ES-I3 (cell line): ENCODE measurements around the gene FAM221A.
"Not testable (repeated sequence)": the region's sequence is repeated elsewhere in the genome, so short reads cannot be mapped to it uniquely, and the experiment has no call there.

ENCODE experiments used
- H3K36me3 ChIP-seq: 2 replicates; pipeline ENCODE4 v1.6.1; 2013; ENCODE audit warnings: mild to moderate bottlenecking, low read length, control low read depth, moderate library complexity; ENCODE audit not compliant: insufficient read depth
- H3K4me1 ChIP-seq: 2 replicates; pipeline ENCODE4 v1.6.1; 2013; ENCODE audit warnings: mild to moderate bottlenecking, control low read depth, low read length; ENCODE audit not compliant: insufficient read depth
- H3K9ac ChIP-seq: 2 replicates; pipeline ENCODE4 v1.6.1; 2013; ENCODE audit warnings: low read depth, mild to moderate bottlenecking, low read length, moderate library complexity
- H3K9me3 ChIP-seq: 2 replicates; pipeline ENCODE4 v1.6.1; 2013; ENCODE audit warnings: mild to moderate bottlenecking, low read length, moderate library complexity; ENCODE audit not compliant: control insufficient read depth, insufficient read depth

Gene FAM221A

GRCh38 chr7:23684041-23684440 lies 4.0 kb downstream of the FAM221A start:
- not testable (repeated sequence) for H3K9me3 ChIP-seq, H3K9ac ChIP-seq, H3K36me3 ChIP-seq, H3K4me1 ChIP-seq

DNA sequence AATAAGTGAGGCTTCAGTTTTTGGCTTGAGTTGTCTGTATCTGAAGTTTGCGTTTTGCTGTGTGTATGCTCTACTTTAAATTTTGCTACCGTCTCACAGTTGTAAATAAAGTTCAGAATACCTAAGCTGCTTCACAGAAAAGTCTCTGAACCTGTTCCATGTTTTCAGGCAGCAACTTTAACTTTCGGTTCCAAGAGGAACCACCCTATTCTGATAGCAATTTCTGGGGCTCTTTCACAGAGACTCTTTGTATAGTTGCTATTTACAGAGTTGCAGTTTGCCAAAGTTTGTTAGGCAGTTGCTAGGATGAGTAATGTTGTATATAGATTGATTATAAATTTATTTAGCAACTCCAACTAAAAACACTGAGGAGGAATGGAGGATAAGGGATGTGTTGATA lies 5.7 kb downstream of the FAM221A start:
- H3K36me3 ChIP-seq, result no peaks in the 10 kb centered on the region; the same call in 1 of the 2 replicates
- no peaks in the 10 kb centered on the region for H3K9me3 ChIP-seq
- H3K9ac ChIP-seq, result no peak overlapping the region
- 0 out of 2 replicates have a peak, but pooled peaks cover 4% of the 10 kb centered on the region for H3K4me1 ChIP-seq

- H3K9me3 ChIP-seq, result no peaks in the 10 kb centered on the region
- H3K36me3 ChIP-seq, result no peaks in the 10 kb centered on the region; the same call in 1 of the 2 replicates
- H3K4me1 ChIP-seq, result 0 out of 2 replicates have a peak, but pooled peaks cover 4% of the 10 kb centered on the region
- H3K9ac ChIP-seq, result no peak overlapping the region
Measured at GRCh38 chr7:23687011-23687410, 7.0 kb downstream of the FAM221A start.

DNA sequence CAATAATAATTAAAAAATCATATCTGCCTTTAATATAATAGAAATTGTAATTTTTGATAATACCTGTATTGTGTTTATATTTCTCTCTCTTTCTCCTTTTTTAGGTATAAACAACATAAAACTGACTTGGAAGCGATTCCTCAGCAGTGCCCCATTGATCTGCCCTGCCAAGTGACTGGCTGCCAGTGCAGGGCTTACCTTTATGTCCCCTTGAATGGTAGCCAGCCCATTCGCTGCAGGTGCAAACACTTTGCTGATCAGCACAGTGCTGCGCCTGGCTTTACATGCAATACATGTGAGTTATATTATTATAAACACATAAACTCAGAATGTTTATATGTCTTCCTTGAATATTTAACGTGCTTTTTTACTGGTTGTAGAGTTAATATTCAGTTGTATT lies 9.2 kb downstream of the FAM221A start:
- no peaks in the 10 kb centered on the region for H3K9me3 ChIP-seq
- no peaks in the 10 kb centered on the region for H3K36me3 ChIP-seq
- H3K4me1 ChIP-seq, result 0 out of 2 replicates have a peak, but pooled peaks cover 4% of the 10 kb centered on the region
- H3K9ac ChIP-seq, result no peak overlapping the region

DNA sequence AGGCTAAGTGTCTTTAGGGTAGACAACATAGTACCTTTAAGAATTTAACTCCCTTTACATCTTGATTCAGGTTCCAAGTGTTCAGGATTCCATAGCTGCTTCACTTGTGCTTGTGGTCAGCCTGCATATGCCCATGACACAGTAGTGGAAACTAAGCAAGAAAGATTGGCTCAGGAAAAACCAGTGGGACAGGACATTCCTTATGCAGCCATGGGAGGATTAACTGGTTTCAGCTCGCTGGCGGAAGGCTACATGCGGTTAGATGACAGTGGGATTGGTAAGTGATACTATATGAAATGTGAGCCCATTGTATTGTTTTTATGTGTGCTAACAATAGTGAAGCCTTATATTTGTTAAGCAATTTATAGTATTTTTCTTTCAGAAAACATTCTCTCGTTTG lies 11.3 kb downstream of the FAM221A start:
- Histone ChIP-seq H3K4me1 (no peaks in the 10 kb centered on the region), H3K9me3 (no peaks in the 10 kb centered on the region), H3K9ac (no peak overlapping the region), H3K36me3 (no peaks in the 10 kb centered on the region)

DNA sequence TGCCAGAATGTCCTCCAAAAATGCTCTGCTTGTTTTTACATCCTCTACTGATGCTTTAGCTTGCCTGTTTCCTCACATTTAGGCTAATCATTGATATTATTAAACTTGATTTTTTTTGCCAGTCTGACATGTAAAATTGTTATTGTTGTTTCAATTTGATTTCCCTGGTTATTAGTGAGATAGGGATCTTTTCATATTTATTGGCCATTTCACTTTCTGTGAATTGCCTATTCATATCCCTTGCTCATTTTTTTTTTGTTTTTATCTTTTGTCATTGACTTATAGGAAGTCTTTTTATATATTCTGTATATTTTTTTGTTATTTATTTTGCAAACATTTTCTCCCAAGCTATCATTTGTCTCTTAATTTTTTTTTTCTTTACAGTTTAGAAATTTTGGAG lies 13.2 kb downstream of the FAM221A start:
- no peaks in the 10 kb centered on the region for H3K9me3 ChIP-seq
- no peaks in the 10 kb centered on the region for H3K36me3 ChIP-seq

GRCh38 chr7:23696916-23697441 lies 17.0 kb downstream of the FAM221A start:
- Histone ChIP-seq H3K9ac (no peak overlapping the region), H3K4me1 (no peaks in the 10 kb centered on the region), H3K9me3 (no peaks in the 10 kb centered on the region), H3K36me3 (no peaks in the 10 kb centered on the region)

More for the DNA sequence above, 13.2 kb downstream of the FAM221A start:
- H3K4me1 ChIP-seq, result no peaks in the 10 kb centered on the region
- no peak overlapping the region for H3K9ac ChIP-seq

- Histone ChIP-seq H3K4me1 (no peaks in the 10 kb centered on the region), H3K36me3 (no peaks in the 10 kb centered on the region; the same call in 1 of the 2 replicates), H3K9me3 (no peaks in the 10 kb centered on the region), H3K9ac (no peak overlapping the region)
Measured at GRCh38 chr7:23698822-23699221, 18.8 kb downstream of the FAM221A start.

DNA sequence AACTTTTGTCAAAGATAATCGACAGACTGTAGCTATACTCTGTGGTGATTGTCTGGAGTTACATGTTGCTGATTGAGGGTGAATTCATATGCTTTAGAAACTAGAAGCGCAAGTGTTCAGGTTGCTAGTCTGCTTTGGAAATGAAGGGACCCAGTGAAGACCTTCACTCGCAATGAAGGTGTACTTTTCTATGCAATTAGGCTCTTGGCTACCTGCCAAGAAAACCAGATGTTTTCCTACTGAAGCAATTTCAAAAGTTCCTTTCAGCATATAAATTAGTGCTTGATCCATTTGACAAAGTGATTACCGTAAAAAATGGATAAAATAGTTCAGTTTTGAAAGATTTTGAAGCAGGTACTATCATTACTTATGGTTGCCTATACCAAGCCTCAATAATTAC lies 20.0 kb downstream of the FAM221A start:
- no peaks in the 10 kb centered on the region for H3K4me1 ChIP-seq
- no peak overlapping the region for H3K9ac ChIP-seq
- H3K9me3 ChIP-seq, result 0 out of 2 replicates have a peak, but pooled peaks cover 4% of the 10 kb centered on the region
- no peaks in the 10 kb centered on the region; the same call in 1 of the 2 replicates for H3K36me3 ChIP-seq

DNA sequence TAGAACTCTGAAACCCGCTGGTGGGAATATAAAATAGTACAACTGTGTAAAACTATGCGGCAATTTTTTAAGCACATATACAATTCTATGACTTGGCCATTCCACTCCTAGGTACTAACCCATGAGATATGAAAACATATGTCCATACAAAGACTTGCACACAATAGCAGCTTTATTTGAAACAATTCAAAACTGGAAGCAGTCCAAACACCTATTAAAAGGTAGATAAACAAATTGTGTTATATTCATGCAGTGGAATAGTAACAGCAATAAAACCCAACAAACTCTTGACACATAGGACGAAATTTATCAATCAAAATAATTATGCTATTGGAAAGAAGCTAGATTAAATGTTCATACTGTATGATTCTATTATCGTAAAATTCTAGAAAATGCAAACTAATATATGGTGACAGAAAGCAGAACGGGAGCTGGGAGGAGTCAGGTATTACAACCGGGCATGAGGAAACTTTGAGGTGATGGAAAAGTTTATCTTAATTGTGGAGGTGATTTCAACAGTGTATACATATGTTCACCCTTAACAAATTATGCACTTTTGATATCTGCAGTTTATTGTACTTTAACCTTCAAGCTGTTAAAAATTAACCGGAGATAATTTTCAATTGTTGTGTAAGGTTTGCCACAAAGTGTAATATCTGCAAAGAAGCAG lies 29.2 kb downstream of the FAM221A start:
- peaks cover 12% of the 10 kb centered on the region for H3K9me3 ChIP-seq
- H3K4me1 ChIP-seq, result no peaks in the 10 kb centered on the region
- H3K9ac ChIP-seq, result no peak overlapping the region
- H3K36me3 ChIP-seq, result no peaks in the 10 kb centered on the region; the same call in 1 of the 2 replicates

DNA sequence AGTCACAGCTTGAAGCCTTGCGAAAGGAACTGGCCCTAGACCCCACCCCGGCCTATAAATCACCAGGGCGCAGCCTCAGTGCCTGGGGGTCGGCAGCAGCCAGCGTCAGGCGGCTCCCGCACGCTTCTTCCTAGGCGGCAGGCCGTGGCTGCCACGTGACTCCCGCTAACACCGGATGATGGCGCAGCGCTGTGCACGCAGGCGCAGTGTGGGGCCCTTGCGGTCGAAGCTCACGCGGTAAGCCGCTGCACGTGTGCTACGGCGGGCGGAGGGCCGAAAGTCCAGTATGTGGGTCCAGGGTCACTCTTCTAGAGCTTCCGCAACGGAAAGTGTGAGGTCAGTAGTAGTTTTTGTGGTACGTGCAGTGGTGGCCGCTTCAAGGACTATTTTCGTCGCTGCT lies 30.0 kb downstream of the FAM221A start, which contains the start of gene STK31:
TSS of gene STK31 (plus strand) at position 220 of the 400 bp plus-strand sequence. CDS start at position 287, 67 bp downstream.
- H3K9me3 ChIP-seq, result peaks cover 8% of the 10 kb centered on the region

DNA sequence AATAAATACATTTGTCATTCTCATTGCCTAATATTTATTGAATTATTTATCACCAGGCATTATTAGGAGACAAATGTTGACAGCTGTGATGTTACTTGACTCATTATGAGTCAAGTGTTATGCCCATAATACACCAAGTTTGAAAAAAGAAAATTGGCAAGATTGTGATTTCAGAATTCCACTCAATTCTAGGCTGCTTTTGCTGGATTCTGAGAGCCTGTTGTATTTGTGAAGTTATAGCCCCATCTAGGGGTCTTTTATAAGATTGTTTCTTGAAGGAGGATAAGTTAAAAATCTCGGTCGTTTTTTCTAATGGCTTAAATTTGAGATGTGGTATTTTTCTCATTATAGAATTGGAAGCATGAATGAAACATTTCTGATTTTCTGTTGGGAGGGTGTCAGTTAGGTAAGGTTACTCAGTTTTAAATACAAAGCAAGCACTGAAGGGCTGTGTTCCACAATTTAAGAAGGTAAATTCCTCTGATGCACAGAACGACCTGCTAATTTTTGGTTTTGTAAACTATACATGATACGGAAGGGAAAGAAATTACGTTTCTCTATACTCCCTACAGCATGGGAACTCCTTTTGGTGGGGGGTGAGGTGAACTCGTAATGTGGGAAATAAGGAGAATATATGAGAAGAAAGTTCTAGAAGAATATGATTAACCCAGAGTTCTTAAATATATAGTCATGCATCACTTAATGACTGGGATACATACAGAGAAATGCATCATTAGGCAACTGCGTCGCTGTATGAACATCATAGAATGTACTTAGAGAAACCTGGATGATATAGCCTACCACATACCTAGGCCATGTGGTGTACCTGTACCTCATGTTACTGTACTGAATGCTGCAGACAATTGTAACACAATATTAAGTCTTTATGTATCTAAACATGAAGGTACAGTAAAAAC lies 32.6 kb downstream of the FAM221A start:
- Histone ChIP-seq H3K36me3 (no peaks in the 10 kb centered on the region), H3K4me1 (no peaks in the 10 kb centered on the region), H3K9ac (no peak overlapping the region), H3K9me3 (no peaks in the 10 kb centered on the region)

More for the DNA sequence above, 30.0 kb downstream of the FAM221A start, which contains the start of gene STK31:
- Histone ChIP-seq H3K36me3 (no peaks in the 10 kb centered on the region; the same call in 1 of the 2 replicates), H3K4me1 (no peaks in the 10 kb centered on the region), H3K9ac (no peak within 1 kb of the TSS)

DNA sequence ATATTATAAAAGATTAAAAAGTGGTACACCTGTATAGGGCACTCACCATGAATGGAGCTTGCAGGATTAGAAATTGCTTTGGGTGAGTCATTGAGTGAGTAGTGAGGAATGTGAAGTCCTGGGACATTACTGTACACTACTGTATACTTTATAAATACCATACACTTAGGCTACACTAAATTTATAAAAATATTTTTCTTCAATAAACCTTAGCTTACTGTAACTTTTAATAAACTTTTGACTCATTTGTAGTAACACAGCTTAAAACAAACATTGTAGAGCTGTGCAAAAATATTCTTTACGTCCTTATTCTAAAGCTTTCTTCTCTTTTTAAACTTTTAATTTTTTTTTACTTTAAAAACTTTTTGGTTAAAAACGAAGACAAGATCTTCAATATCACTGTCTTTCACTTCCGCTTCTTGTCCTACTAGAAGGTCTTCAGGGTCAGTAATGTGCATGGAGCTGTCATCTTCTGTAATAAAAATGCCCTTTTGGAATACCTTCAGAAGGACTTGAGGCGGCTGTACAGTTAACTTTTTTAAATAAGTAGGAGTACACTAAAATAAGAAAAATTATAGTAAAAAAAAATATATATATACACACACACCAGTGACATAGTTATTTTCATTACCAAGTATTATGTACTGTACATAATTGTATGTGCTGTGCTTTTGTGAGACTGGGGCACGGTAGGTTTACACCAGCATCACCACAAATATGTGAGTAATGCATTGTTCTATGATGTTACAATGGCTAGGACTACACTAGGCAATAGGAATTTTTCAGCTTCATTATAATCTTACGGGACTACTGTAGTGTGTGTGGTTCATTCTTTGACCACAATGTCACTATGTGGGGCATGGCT lies 33.5 kb downstream of the FAM221A start:
- no peak overlapping the region for H3K9ac ChIP-seq
- H3K9me3 ChIP-seq, result no peaks in the 10 kb centered on the region
- no peaks in the 10 kb centered on the region for H3K4me1 ChIP-seq
- H3K36me3 ChIP-seq, result no peaks in the 10 kb centered on the region

DNA sequence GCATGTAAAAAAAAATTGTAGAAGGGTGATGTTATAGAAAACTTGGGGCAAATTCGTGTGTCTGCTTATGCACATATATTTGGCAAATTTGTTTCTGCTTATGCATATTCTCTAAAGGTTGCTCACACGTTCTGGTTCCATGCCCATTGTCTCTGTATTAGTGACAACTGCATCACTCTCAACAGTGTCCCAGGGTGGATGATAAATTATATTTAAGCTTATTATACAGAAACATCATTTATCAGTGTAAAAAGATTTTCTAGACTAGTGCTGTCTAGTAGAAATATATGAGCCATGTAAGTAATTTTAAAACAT lies 34.1 kb downstream of the FAM221A start:
- Histone ChIP-seq H3K9me3 (no peaks in the 10 kb centered on the region), H3K4me1 (no peaks in the 10 kb centered on the region), H3K36me3 (no peaks in the 10 kb centered on the region), H3K9ac (no peak overlapping the region)
